HG02885 (cell line): ENCODE results near the gene FAM229B.
A peak's percentile ranks its signal among the peaks of the same experiment; 100 is the strongest.
"Not testable (repeated sequence)": the region's sequence is repeated elsewhere in the genome, so short reads cannot be mapped to it uniquely, and the experiment has no call there.

Experiments
- ATAC-seq: cut with Tn5 transposase; IDR thresholded peaks from one replicate; pipeline ENCODE4 v1.9.1; 2021; ENCODE audit warnings: mild to moderate bottlenecking; ENCODE audit not compliant: unreplicated experiment, poor library complexity

FAM229B gene, protein sequence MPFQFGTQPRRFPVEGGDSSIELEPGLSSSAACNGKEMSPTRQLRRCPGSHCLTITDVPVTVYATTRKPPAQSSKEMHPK

DNA sequence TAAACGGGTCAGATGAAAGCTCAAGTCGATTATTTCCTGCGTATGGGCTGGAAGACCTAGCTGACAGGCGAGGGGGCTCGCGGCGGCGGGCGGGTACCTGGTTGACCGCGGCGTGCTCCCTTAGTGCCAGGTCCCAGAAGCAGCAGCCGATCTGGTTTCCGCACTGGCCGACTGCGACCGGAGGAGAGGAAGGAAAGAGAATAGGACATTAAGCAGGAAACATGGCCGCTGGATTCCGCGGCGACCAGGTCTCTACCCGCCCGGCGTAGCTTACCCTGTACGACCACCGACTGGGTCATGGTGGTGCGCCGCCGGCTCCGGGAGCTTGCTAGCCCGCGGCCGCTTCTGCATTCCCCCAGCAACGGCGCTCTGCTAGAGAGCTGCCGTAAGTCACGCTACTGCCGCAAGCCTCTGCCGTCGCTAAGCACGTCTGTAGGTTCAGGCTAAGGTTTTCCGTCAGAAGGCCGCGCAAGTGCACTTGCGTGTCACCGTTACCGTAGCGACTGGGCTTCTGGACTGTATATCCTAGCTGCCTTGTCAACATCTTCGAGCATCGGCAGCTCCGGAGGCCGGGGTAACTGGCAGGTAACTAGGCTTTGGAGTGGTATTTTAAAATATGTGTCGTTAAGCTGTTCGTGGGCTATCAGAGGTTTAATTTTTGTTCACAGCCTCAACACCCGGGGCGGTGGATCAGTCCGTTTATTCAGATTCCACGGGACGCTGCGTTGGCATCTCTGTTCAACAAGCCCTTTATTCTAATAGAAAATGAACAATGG lies at the start of gene FAM229B, which contains the start of gene TUBE1:
Gene FAM229B, plus strand, starts transcription at position 456 of the 776 bp plus-strand sequence. CDS start 11,693 bp downstream, outside the sequence.
Gene TUBE1, minus strand, starts transcription at position 347 of the 776 bp plus-strand sequence. Its CDS starts 48 bp downstream, at position 299.
- ATAC-seq: peak; percentile 97

DNA sequence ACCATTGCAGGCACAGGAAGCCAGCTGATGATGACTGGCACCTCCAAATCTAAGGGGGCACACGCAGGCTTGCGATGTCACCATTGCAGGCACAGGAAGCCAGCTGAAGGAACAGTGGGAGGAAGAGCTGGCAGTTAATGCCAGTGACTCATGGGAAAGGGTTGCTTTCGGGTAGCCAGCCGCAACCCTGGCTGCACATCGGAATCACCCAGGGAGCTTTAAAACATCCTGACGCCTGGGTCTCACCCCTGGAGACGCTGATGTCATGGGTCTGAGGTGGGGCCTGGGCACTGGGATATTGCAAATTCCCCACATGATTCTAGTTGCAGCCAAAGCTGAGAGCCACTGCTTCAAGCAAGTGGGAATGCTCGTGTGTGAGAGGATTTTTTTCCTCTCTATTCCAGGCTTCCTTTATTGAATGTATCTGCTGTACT lies 49.6 kb upstream of the FAM229B start:
- no peak for ATAC-seq

DNA sequence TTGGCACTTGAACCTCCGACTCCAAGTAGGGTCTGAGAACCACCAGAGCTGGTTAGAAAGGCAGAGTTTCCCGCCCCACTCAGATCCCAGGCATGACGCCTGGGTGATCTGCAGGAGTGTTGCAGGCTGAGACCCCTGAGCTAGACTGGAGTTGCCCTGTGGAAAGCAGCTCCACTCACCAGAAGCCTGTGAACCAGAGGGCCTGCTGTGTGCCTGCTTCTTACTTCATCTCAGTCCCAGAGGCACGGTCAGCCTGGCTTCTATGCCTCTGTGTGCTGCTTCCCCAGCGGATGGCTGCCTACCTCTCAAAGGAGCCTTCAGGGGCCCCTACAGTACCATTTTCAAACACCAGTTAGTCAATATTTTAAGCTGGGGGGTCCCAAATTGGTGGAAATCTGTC lies 49.1 kb upstream of the FAM229B start:
- no peak for ATAC-seq

DNA sequence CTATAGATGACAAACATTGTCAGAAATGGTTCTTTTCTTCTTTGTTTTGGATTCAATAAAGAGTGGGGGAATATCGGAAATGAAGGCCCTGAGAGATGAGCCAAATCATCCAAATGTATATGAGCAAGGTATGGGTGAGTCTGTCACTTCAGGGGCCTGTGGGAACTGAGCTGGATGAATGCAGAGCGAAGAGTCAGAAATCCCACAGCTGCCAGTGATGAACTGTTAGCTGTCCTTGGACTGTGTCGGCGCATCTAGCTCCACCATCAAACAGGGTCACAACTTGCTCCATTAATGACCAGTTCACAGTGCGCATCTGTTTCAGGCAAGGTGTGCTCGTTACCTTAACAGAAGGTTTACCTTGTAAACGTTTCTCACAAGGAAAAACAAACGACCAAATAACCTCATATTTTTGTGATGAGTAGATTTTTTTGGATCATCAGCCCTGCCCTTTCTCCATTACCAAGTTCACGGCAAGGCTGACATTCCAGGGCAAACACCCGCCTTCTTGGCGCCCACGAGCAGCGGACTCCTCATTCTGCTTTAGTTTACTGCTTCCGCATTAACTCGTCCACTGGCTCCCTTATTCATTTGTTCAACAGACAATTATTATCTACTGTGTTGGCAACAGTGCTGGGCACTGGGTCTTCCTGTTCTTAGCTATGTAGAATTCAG lies 48.5 kb upstream of the FAM229B start:
- no peak for ATAC-seq

DNA sequence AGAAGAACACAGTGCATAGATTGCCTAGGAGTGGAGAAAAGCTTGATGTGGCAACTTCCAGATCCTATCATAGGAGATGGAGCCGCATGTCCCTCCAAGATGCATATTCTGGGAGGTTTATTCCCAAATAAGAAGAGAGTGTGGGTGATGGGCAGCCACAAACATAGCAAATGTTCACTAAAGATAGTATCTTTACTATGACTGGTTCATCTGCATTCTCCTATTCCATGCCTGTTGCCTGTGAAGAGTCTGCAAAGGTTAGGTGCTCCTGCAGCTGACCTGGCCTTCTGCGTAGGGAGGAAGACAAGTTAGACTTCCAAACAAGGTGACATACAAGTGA lies 48.0 kb upstream of the FAM229B start:
- no peak for ATAC-seq

DNA sequence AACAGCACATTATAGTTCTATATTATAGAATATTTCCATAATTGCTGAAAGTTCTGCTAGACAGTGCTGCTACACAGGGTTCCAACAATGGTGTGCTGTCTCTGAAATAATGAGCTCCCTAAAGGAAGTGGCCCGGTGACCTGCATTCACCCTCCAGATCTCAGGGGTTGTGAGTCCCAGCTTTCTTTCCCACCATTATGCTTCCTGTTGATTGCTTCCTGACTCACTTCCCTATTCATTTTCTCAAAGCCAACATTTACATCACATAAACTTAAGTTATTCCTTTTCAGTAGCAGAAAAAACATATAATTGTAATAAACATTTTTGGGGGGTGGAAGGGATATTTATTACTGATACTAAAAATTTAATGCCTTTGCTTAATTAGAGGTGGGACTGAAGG lies 46.4 kb upstream of the FAM229B start:
- ATAC-seq: no peak

DNA sequence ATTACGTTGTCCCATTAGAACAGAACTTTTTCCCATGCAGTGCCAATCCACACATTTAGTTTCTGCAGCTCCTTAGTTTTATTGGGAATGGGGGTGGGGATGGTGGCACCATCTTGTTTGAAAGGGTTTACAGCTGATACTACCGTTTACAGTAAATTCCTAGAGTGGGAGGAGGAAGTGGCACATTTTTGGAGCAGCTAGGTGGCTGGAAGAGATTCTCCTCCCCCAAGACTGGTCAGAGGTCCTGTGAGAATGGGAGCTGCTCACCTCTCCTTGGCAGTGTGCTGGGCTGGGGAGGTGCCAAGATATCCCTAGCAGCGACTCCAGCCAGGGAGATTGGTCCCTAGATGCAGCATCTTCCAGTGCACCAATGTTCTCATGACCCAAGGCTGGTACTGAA lies 45.9 kb upstream of the FAM229B start:
- no peak for ATAC-seq

DNA sequence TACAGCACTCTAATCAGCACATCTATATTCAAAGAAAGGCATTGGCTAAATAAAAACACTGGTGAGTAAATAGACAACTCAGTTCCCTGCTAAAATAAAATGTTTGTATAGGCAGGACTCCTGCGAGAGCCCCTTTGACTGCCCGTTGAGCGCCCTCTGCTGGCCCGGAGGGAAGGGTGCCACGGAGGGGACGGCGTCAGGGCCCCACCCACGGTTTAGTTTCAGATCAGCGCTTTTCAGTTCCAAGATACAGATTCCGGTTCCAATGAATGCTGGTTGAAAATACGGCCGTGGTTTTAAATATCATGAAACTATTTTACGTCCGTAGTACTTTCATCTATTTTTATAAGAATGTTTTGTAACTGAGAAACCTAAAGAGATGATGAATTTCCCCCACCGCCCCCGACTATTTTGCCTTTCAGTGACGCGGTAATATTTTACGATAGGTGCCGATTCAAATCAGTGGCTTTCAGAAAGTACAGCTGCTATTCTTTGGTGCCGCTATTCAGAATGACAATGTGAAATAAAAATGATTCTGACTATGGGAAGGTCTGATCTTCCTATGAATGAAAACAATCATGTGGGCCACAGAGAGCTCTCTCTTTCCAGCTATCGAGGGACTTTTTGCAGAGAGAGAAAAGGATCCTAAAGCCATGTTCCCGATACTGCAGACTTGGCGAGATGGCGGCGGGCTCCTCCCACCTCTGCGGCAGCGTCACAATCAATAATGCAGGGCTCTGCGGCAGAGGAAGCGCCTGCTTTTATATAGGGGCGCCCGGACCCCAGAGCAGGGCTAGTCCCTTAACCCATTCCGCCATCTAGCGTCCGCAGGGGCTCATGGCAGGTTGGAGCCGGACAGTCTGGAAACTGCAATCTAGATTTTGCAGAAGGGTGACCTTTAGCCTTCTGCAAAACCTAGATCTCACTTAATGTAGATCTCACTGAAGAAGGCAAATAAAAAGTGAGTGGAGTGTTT lies 44.1 kb upstream of the FAM229B start:
- ATAC-seq: peak; percentile 91

DNA sequence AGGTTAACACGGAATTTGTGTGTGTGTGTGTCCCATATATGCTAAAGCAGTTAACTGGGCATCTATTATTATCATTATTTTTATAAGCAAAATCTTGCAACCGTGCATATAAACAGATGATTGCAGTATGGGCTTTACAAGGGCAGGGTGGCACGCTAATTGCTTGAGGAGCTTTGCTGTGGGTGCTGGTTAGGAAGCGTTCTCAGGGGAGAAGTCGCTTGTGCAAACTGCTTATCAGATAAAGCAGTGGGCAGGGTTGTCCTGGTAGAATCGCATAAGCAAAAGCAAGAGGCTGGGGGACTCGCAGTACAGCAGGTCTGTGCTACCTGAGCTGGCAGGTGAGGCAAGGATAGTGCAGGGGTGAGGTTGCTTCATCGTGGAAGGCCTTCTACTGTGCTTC lies 43.2 kb upstream of the FAM229B start:
- no peak for ATAC-seq

DNA sequence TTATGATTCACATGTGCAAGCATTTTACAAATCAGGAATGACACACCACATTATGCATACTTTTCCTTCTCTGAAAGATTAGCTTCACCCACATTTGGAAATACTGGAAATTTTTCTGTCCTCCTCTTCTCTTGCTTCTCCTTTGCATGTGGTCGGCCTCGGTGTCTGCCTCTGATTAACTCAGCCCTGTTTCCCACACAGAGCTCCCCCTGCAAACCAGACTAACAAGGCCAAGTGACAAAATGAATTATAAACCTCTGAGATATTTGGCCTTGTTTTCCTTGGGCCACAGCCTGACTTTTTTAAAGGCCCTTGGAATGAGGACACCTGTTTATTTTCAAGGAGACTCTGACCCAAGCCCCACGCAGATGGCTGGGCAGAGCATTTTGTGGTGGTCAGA lies 42.5 kb upstream of the FAM229B start:
- no peak for ATAC-seq

DNA sequence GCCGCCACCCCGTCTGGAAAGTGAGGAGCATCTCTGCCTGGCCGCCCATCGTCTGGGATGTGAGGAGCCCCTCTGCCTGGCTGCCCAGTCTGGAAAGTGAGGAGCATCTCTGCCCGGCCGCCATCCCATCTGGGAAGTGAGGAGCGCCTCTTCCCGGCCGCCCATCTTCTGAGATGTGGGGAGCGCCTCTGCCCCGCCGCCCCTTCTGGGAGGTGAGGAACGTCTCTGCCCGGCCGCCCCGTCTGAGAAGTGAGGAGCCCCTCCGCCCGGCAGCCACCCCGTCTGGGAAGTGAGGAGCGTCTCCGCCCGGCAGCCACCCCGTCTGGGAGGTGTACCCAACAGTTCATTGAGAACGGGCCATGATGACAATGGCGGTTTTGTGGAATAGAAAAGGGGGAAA lies 39.9 kb upstream of the FAM229B start:
- ATAC-seq: not testable (repeated sequence)

DNA sequence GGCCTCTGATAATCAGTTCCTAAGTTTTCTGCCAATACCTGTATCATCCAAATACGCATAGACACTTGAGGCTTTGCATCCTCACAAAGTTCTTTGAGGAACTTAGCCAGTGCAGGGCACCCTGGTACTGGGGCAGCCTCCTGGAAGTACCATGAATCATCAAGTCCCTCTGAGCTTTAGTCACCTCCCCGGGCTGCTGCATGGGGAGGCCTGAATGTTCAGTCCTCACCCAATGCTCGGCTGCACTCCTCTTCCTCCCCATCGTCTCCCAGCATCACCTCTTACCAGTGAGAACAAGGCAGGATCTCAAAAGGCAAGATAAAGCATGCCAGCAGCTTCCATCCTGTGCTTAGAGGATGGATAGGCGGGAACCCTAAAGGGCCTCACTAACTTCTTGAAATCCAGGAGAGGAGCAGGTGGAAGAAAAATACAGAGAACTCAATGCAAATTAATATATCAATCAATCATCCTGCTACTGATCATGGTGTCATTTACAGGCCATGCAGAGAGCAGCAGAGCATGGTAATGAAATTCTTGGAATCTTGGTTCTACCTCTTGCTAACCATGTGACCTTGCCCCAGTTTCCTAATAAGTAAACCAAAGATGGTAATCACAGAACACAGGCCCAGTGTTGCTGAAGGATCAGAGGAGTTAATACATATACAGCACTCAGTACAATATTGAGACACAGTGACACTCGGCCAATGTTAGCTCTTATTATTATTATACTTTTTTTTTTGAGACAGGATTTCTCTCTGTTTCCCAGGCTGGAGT lies 38.2 kb upstream of the FAM229B start:
- no peak for ATAC-seq

DNA sequence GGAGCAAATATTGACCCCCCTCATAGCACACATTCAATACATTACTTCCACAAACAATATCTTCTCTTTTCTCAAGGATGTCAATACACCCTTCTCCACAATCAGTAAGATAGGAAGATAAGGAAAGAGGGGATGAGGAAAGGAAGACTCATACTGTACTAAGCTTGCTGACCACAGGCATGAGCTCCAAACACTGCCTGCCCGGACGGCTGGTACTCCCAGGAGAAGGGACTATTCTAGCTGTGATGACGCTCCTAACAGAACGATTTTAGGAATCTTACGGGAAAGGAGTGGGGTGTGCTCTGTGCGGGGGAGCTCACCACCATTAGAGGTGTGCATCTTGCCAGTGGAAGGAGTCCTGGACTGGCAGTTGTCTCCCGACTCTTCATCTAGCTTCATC lies 37.4 kb upstream of the FAM229B start:
- no peak for ATAC-seq

DNA sequence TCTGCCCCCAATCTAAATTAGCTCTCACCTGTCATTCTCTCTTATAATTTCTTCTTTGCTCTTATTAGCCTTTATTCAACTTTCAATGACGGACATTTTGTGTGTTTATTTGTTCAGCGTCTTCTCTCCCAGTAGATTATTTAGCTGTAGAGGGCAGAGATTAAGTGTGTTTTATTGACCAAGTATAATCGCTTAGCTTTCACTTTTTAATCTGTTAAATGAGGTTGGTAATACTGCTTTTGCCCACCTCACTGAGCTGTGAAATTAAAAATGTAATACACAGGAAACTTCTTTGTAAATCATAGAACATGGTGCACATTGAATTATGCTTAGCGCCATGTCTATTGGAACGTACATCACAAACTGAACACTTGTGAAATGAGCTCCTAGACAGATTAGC lies 37.0 kb upstream of the FAM229B start:
- no peak for ATAC-seq

DNA sequence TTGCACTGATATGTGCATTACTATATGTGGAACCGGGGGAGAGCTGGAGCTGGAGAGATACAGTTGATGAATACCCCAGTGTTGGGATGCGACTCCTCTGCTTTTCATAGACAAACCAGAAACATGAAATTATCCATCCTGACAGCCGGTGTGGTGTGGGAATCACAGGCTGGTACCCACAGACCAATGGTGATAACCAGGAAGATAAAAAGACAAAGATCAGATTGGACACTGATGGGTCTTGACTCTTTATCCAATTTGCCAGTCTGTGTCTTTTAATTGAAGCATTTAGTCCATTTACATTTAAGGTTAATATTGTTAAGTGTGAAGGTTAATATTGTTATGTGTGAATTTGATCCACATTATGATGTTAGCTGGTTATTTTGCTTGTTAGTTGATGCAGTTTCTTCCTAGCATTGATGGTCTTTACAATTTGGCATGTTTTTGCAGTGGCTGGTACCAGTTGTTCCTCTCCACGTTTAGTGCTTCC lies 36.1 kb upstream of the FAM229B start:
- not testable (repeated sequence) for ATAC-seq

DNA sequence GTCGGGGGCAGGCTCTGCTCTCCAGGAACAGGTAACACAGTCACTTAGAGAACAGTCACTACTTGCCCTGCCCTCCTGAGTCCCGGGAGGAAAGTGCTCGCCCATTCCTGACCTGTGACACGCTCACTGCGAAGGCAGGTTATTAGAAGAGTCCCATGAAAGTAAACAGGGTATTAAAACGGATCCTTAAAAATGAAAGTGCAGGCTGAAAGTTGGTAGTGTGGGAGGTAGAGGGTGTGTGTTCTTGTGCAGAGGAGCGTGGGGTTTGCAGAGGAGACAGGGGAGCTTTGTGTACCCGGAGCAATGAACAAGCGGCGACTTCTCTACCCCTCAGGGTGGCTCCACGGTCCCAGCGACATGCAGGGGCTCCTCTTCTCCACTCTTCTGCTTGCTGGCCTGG lies 33.4 kb upstream of the FAM229B start, which contains the start of gene CCN6:
Gene CCN6, plus strand, starts transcription at position 104 of the 400 bp plus-strand sequence. Its CDS starts 254 bp downstream, at position 358.
- ATAC-seq: no peak

DNA sequence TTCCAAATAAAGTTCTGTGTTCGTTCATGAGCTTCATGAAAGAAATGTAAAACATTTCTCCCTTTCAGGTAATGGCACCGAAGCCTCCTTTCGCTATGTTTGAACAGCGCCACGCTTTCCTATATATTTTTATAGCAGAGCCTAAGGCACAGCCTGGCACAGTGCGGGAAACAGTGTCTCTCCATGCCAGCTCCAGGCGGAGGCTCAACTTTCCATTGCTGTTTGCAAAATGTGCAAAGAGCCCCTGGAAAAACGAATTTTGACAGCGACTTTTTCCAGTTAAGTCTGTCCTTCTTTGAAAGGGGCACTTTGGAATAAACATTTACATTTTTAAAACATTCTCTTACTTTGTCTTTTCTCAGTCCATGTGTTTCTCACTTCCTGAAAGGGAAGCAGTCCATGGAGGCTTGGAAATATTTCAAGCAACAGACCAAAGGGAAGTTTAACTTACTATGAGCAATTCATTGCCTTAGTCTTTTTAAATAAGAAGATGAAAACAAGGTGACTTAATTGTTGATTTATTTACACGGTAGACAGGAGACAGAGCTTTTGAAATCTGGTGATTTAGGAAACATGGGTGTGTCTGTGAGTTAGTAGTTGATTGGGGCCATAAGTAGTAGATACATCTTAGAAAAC lies 32.7 kb upstream of the FAM229B start:
- no peak for ATAC-seq

DNA sequence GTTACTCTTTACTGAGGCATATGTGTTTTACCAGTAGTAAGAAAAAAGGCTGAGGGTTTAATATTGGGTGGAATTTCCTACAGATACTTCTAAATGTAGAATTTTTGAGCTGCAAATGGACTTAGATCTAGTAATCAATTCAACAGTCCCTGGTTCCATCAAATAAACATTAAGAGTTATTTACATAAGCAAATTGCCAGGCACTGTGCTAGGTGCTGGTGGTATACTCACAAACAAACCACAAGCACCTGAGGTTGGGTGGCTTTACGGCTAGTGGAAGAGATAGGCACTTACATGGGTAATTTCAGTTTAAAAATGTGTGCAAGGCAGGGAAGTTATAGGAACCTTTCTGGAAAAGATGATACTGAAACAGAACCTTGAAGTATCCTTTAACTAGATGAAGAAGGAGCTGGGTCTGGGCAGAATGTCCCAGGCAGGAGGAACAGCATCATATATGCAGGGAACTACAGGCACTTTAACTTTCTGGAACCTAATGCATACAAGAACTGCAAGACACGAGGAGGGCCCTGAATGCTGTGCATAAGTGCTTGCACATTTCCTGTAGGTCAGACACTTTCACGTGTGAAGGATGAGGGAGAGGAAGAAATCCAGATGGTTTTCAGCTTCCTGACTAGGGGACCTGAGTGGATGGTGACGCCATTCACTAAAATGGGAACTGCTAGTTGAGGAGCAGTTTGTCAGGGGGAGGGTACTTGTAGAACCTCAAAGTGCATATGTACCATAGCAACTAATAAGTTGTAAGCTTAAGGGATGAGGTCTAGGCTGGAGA lies 29.0 kb upstream of the FAM229B start:
- no peak for ATAC-seq
